ENCODE data around the gene BCAS3.

DNA sequence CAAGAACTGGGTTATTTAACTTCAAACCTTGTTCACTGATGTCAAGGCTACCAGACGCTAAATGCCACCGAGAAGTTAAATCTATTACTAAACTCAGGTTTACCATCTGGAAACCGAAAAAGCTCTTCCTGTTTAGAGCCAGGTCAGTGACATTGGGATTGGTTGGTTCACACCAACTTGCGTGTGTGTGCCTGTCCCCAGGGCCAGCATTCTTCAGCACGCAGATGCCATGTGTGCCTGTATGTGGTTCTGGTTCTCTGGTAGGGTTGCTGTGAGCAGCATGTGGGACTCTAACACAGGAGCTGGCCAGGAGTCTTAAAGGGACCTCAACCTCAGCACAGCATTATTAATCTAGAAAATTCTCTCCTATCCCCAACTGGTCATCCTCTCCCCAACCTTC lies 703.9 kb downstream of the BCAS3 start:
- TF ChIP-seq POLR2AphosphoS5 (IDR thresholded peaks at IDR 0.05; ENCODE audit: low read depth, low read length) (no peak), SPI1 (IDR thresholded peaks at IDR 0.05; ENCODE audit: low read depth, low read length) (no peak)
